ENCODE measurements around the gene GNAQ.

Gene GNAQ

DNA sequence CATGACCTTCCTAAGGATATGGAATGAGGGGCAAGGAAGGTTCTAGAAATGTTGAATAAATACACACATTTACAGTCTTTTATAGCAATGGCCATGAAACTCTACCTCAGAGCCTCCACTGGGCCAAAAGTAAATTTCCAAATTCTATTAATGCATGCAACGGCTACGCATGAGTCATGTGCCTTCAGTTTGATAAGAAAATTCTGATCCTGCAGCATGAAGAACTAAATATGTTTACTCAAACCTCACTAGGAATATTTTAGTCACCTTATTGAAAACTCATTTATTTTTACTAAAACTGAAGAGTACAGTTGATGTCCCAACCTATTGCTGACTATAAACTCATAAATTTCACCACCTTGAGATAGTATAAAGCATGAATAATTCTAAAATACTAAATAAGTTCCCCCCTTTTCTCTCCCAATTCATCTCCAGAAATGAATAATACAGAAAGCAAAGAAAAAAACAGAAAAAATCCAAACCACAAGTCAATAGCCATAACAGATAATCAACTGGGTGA, 92.4 kb downstream of the GNAQ start:
- TF ChIP-seq POLR2AphosphoS5 (IDR thresholded peaks at IDR 0.05; ENCODE audit: low read depth, low read length) (no peak), SIN3A (IDR thresholded peaks at IDR 0.05; ENCODE audit: borderline replicate concordance, insufficient read depth, low read length) (no peak), FOXP2 (optimal IDR thresholded peaks at IDR 0.05; ENCODE audit: borderline replicate concordance, extremely low read depth, extremely low read length, insufficient read depth) (no peak), TAF1 (IDR thresholded peaks at IDR 0.05; ENCODE audit: borderline replicate concordance, insufficient read depth, low read length) (no peak)
- TF ChIP-seq, protein P1, sequence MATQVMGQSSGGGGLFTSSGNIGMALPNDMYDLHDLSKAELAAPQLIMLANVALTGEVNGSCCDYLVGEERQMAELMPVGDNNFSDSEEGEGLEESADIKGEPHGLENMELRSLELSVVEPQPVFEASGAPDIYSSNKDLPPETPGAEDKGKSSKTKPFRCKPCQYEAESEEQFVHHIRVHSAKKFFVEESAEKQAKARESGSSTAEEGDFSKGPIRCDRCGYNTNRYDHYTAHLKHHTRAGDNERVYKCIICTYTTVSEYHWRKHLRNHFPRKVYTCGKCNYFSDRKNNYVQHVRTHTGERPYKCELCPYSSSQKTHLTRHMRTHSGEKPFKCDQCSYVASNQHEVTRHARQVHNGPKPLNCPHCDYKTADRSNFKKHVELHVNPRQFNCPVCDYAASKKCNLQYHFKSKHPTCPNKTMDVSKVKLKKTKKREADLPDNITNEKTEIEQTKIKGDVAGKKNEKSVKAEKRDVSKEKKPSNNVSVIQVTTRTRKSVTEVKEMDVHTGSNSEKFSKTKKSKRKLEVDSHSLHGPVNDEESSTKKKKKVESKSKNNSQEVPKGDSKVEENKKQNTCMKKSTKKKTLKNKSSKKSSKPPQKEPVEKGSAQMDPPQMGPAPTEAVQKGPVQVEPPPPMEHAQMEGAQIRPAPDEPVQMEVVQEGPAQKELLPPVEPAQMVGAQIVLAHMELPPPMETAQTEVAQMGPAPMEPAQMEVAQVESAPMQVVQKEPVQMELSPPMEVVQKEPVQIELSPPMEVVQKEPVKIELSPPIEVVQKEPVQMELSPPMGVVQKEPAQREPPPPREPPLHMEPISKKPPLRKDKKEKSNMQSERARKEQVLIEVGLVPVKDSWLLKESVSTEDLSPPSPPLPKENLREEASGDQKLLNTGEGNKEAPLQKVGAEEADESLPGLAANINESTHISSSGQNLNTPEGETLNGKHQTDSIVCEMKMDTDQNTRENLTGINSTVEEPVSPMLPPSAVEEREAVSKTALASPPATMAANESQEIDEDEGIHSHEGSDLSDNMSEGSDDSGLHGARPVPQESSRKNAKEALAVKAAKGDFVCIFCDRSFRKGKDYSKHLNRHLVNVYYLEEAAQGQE (IDR thresholded peaks at IDR 0.05; ENCODE audit: insufficient read depth in 1 of 2, low read depth in 2 of 2, low read length in 2 of 2) = no peak

DNA sequence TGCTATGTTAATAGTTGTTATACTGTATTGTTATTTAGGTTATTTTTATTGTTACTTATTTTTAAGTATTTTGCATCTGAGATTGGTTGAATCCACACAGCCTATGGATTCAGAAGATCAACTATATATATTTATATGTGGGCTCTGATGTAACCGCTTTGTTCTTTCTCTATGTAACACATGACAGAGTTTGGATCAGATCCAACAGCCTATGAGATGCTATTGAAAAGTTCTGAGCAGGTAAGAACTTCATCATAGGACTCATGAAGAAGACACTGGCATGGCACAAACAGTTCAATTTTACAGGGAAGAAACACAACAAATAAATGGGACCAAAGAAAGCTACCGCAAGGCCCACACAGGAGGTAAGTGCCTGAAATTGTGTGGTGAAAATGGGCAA, 93.4 kb downstream of the GNAQ start:
- TF ChIP-seq POLR2AphosphoS5 (IDR thresholded peaks at IDR 0.05; ENCODE audit: low read depth, low read length) = no peak
- TF ChIP-seq TAF1 (IDR thresholded peaks at IDR 0.05; ENCODE audit: borderline replicate concordance, insufficient read depth, low read length) = no peak
- TF ChIP-seq FOXP2 (optimal IDR thresholded peaks at IDR 0.05; ENCODE audit: borderline replicate concordance, extremely low read depth, extremely low read length, insufficient read depth) = no peak
- TF ChIP-seq, protein P1 (IDR thresholded peaks at IDR 0.05; ENCODE audit: insufficient read depth in 1 of 2, low read depth in 2 of 2, low read length in 2 of 2) = no peak
- TF ChIP-seq SIN3A (IDR thresholded peaks at IDR 0.05; ENCODE audit: borderline replicate concordance, insufficient read depth, low read length) = no peak

DNA sequence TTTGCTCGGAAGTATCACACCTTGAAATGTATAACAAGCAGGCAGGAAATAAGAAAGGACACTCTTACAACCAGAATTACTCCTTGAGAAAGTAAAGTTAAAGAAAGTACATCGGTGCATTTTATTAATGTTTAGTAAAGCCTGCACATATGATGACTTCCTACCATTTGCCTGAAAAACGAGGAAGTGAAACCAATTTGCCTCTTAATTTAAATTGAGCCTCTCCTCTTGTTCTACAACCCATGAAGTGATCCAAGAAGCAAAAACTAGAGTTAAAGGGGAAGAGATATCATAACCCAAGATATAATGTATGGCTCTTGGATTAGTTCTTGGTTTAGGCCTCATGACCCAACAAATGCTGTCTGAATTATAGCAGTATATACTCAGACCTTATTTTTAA, 95.6 kb downstream of the GNAQ start:
- TF ChIP-seq, protein P1 (IDR thresholded peaks at IDR 0.05; ENCODE audit: insufficient read depth in 1 of 2, low read depth in 2 of 2, low read length in 2 of 2) = no peak
- TF ChIP-seq SIN3A (IDR thresholded peaks at IDR 0.05; ENCODE audit: borderline replicate concordance, insufficient read depth, low read length) (no peak), POLR2AphosphoS5 (IDR thresholded peaks at IDR 0.05; ENCODE audit: low read depth, low read length) (no peak), TAF1 (IDR thresholded peaks at IDR 0.05; ENCODE audit: borderline replicate concordance, insufficient read depth, low read length) (no peak), FOXP2 (optimal IDR thresholded peaks at IDR 0.05; ENCODE audit: borderline replicate concordance, extremely low read depth, extremely low read length, insufficient read depth) (no peak)

DNA sequence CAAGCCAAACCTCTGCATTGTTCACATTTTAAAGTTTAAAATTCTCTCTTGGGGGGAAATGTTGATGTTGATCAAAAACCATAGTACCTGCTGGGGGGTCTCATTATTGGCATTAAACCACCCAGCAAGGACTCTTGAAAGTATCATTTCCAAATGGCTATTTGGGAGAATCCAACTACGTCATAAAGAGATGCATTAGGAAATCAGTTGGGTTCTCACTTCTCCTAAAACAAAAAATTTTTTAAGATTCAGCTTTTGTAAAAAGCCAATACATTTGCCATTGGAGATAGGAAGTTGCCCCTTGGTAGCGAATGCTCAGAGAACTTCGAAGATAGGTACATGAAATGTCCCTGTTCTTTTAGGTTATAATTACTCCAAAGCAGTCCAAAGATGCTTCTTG, 96.4 kb downstream of the GNAQ start:
- TF ChIP-seq TAF1 (IDR thresholded peaks at IDR 0.05; ENCODE audit: borderline replicate concordance, insufficient read depth, low read length) (no peak), FOXP2 (optimal IDR thresholded peaks at IDR 0.05; ENCODE audit: borderline replicate concordance, extremely low read depth, extremely low read length, insufficient read depth) (no peak), SIN3A (IDR thresholded peaks at IDR 0.05; ENCODE audit: borderline replicate concordance, insufficient read depth, low read length) (no peak), POLR2AphosphoS5 (IDR thresholded peaks at IDR 0.05; ENCODE audit: low read depth, low read length) (no peak)
- TF ChIP-seq, protein P1 (IDR thresholded peaks at IDR 0.05; ENCODE audit: insufficient read depth in 1 of 2, low read depth in 2 of 2, low read length in 2 of 2) = no peak

DNA sequence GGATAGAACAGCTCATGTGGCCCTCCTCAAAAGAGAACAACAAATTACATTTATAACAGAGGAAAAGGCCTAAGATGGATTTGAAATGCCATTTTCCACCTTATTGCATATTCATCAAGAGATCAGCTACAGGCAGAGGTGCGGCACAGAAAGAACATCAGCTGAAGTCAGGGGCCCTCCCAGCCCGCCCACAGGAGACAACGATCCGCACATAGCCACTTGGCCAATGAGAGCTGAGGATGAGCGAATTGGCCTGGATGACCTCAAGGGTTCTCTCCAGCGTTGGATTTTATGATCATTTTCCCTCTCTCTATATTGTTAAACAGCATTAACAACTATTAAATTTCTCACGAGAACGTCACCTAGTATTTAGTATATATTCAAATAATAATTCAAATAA, 97.6 kb downstream of the GNAQ start:
- TF ChIP-seq TAF1 (IDR thresholded peaks at IDR 0.05; ENCODE audit: borderline replicate concordance, insufficient read depth, low read length) (no peak), FOXP2 (optimal IDR thresholded peaks at IDR 0.05; ENCODE audit: borderline replicate concordance, extremely low read depth, extremely low read length, insufficient read depth) (no peak), POLR2AphosphoS5 (IDR thresholded peaks at IDR 0.05; ENCODE audit: low read depth, low read length) (no peak), SIN3A (IDR thresholded peaks at IDR 0.05; ENCODE audit: borderline replicate concordance, insufficient read depth, low read length) (no peak)
- TF ChIP-seq, protein P1 (IDR thresholded peaks at IDR 0.05; ENCODE audit: insufficient read depth in 1 of 2, low read depth in 2 of 2, low read length in 2 of 2) = no peak

Measured in PFSK-1 (cell line).